H9 (cell line): ENCODE measurements around the gene UBAC2. TPM values are rescaled to one million over a fixed set of nuclear protein-coding genes. Genes with fewer than 3 reads are reported as not detected.

Experiments
- DNase-seq: peaks from one replicate; pipeline ENCODE4 v3.0.0-alpha.2; 2017
- H2AFZ ChIP-seq: one replicate; pipeline ENCODE4 v1.6.1; 2013; ENCODE audit warnings: mild to moderate bottlenecking, low read length, control low read depth, moderate library complexity
- H2AK5ac ChIP-seq: 2 replicates; pipeline ENCODE4 v1.6.1; 2013; ENCODE audit warnings: low read length, control low read depth, mixed read lengths; ENCODE audit not compliant: insufficient read length
- H2BK120ac ChIP-seq: one replicate; pipeline ENCODE4 v1.6.1; 2013; ENCODE audit warnings: low read depth, mild to moderate bottlenecking, low read length, control low read depth, inconsistent platforms; ENCODE audit not compliant: poor library complexity, severe bottlenecking
- H2BK12ac ChIP-seq: 2 replicates; pipeline ENCODE4 v1.6.1; 2013; ENCODE audit warnings: low read length, control low read depth, mixed read lengths, low read depth; ENCODE audit not compliant: insufficient read length
- H2BK15ac ChIP-seq: 2 replicates; pipeline ENCODE4 v1.6.1; 2013; ENCODE audit warnings: low read depth, low read length, control low read depth
- H2BK20ac ChIP-seq: one replicate; pipeline ENCODE4 v1.6.1; 2013; ENCODE audit warnings: low read depth, mild to moderate bottlenecking, low read length, control low read depth, inconsistent platforms; ENCODE audit not compliant: poor library complexity, severe bottlenecking
- H2BK5ac ChIP-seq: 2 replicates; pipeline ENCODE4 v1.6.1; 2013; ENCODE audit warnings: low read length, control low read depth, mixed read lengths; ENCODE audit not compliant: insufficient read length
- H3K14ac ChIP-seq: 2 replicates; pipeline ENCODE4 v1.6.1; 2013; ENCODE audit warnings: low read length, control low read depth; ENCODE audit not compliant: insufficient read depth
- H3K18ac ChIP-seq: 2 replicates; pipeline ENCODE4 v1.6.1; 2013; ENCODE audit warnings: low read depth, mild to moderate bottlenecking, mixed read lengths, low read length, control low read depth; ENCODE audit not compliant: insufficient read length
- H3K23ac ChIP-seq: 2 replicates; pipeline ENCODE4 v1.6.1; 2013; ENCODE audit warnings: low read length, control low read depth, mixed read lengths, low read depth; ENCODE audit not compliant: insufficient read length
- H3K23me2 ChIP-seq: 2 replicates; pipeline ENCODE4 v1.6.1; 2013; ENCODE audit warnings: low read depth, mild to moderate bottlenecking, mixed read lengths, low read length, control low read depth; ENCODE audit not compliant: insufficient read length, poor library complexity, severe bottlenecking
- H3K27ac ChIP-seq: 2 replicates; pipeline ENCODE4 v1.5.1; 2013; ENCODE audit warnings: low read length, control low read depth, mixed read lengths, low read depth; ENCODE audit not compliant: insufficient read length
- H3K27me3 ChIP-seq: 2 replicates; pipeline ENCODE4 v1.6.1; 2013; ENCODE audit warnings: low read length, control low read depth, inconsistent platforms; ENCODE audit not compliant: insufficient read depth
- H3K4ac ChIP-seq: 2 replicates; pipeline ENCODE4 v1.6.1; 2013; ENCODE audit warnings: low read depth, mild to moderate bottlenecking, control low read depth, inconsistent platforms, low read length, moderate library complexity
- H3K4me1 ChIP-seq: 2 replicates; pipeline ENCODE4 v1.6.1; 2013; ENCODE audit warnings: low read length, control low read depth, inconsistent platforms; ENCODE audit not compliant: insufficient read depth
- H3K4me2 ChIP-seq: 2 replicates; pipeline ENCODE4 v1.6.1; 2013; ENCODE audit warnings: low read length, control low read depth, mixed read lengths; ENCODE audit not compliant: insufficient read length, insufficient read depth
- H3K56ac ChIP-seq: 2 replicates; pipeline ENCODE4 v1.6.1; 2013; ENCODE audit warnings: low read depth, mild to moderate bottlenecking, mixed read lengths, low read length, control low read depth; ENCODE audit not compliant: insufficient read length
- H3K79me1 ChIP-seq: 2 replicates; pipeline ENCODE4 v1.6.1; 2013; ENCODE audit warnings: low read depth, mild to moderate bottlenecking, moderate library complexity, low read length, control low read depth, inconsistent platforms; ENCODE audit not compliant: insufficient read depth, poor library complexity, severe bottlenecking
- H3K79me2 ChIP-seq: 2 replicates; pipeline ENCODE4 v1.6.1; 2013; ENCODE audit warnings: low read length, control low read depth, inconsistent platforms; ENCODE audit not compliant: insufficient read depth
- H3K9ac ChIP-seq: 2 replicates; pipeline ENCODE4 v1.6.1; 2013; ENCODE audit warnings: low read length, control low read depth, mixed read lengths; ENCODE audit not compliant: insufficient read length; ENCODE audit errors: extremely low read depth
- H3K9me3 ChIP-seq: one replicate; pipeline ENCODE4 v1.6.1; 2013; ENCODE audit warnings: low read depth, low read length, inconsistent platforms; ENCODE audit not compliant: control insufficient read depth
- H3T11ph ChIP-seq: one replicate; pipeline ENCODE4 v1.6.1; 2013; ENCODE audit warnings: mild to moderate bottlenecking, low read length, control low read depth, inconsistent platforms
- H4K20me1 ChIP-seq: one replicate; pipeline ENCODE4 v1.6.1; 2013; ENCODE audit not compliant: control insufficient read depth, insufficient read length, insufficient read depth
- H4K5ac ChIP-seq: 2 replicates; pipeline ENCODE4 v1.6.1; 2013; ENCODE audit warnings: low read depth, mild to moderate bottlenecking, mixed read lengths, low read length, control low read depth; ENCODE audit not compliant: insufficient read length
- H4K8ac ChIP-seq: replicated peaks from 2 replicates; pipeline ENCODE4 v1.6.1; 2013; ENCODE audit warnings: low read length, control low read depth, mixed read lengths, low read depth; ENCODE audit not compliant: insufficient read length
- H4K91ac ChIP-seq: 2 replicates; pipeline ENCODE4 v1.6.1; 2013; ENCODE audit warnings: low read depth, mild to moderate bottlenecking, moderate library complexity, mixed read lengths, low read length, control low read depth; ENCODE audit not compliant: insufficient read length
- H3K27ac Mint-ChIP-seq, 3 experiments: 2 replicates in 2 of 3; 3 replicates in 1 of 3; pipeline ENCODE4 v1.8.0; 2020 to 2021; ENCODE audit warnings: mixed read lengths in 3 of 3, mild to moderate bottlenecking in 1 of 3, moderate library complexity in 1 of 3
- H3K27me3 Mint-ChIP-seq: 2 replicates; pipeline ENCODE4 v1.8.0; 2021; ENCODE audit warnings: low read depth, mild to moderate bottlenecking, moderate library complexity, mixed read lengths
- H3K36me3 Mint-ChIP-seq, 3 experiments: 2 replicates in 2 of 3; 3 replicates in 1 of 3; pipeline ENCODE4 v1.8.0; 2020 to 2021; ENCODE audit warnings: low read depth in 3 of 3, mixed read lengths in 3 of 3; ENCODE audit not compliant: insufficient read depth in 1 of 3
- H3K4me1 Mint-ChIP-seq, 2 experiments: 2 replicates each; pipeline ENCODE4 v1.8.0; 2020; ENCODE audit warnings: mixed read lengths in 2 of 2
- H3K4me3 Mint-ChIP-seq, 2 experiments: 2 replicates in 1 of 2; 3 replicates in 1 of 2; pipeline ENCODE4 v1.8.0; 2020 to 2021; ENCODE audit warnings: mild to moderate bottlenecking in 2 of 2, mixed read lengths in 2 of 2, moderate library complexity in 1 of 2
- H3K9me3 Mint-ChIP-seq, 2 experiments: 2 replicates in 1 of 2; 3 replicates in 1 of 2; pipeline ENCODE4 v1.8.0; 2020; ENCODE audit warnings: mild to moderate bottlenecking in 2 of 2, mixed read lengths in 2 of 2, moderate library complexity in 1 of 2
- WGBS: extraction: QIAGEN DNeasy Blood & Tissue Kit; methylation state at CpG from one replicate; pipeline ENCODE4 v1.1.7; 2013; ENCODE audit warnings: missing lambda C conversion rate, low lambda C conversion rate, mixed read lengths; ENCODE audit not compliant: insufficient read length; ENCODE audit errors: extremely low coverage; 5-methylcytosine and 5-hydroxymethylcytosine counted together
- total RNA-seq: library from RNA; stranded (reverse); gene quantifications from 2 replicates; pipeline ENCODE4 v1.2.1, GENCODE V29; 2021
- TF ChIP-seq, protein P1 (sequence below): fragments of 200-600 bp; sonication (generic); conservative IDR thresholded peaks from 3 replicates; pipeline ENCODE4 v1.8.0; 2021; ENCODE audit warnings: antibody characterized with exemption, mild to moderate bottlenecking

The UBAC2 gene
- total RNA-seq, 1 experiment from 2014 or later, result 52.3 TPM

DNA sequence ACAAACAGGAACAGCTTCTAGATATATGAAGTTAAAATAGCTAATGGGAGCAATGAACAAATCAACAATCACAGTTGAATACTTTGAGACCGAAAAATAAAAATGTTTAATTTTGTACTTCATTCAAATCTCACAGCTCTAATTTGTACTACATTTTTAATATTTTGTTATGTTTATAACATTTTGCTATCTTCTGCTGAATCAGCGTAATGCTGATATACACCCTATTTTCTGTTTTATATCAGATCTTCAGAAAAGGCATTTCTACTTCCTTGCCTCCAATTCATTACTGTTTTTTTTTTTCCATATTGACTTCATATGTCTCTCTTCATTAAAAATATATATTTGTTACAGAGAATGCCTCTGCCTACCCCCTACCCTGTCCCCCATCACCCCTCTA lies 134.4 kb downstream of the UBAC2 start:
- Mint-ChIP-seq H3K9me3 (no peaks in the 10 kb centered on the region), H3K4me3 (no peak overlapping the region), H3K27me3 (no peaks in the 10 kb centered on the region), H3K4me1 (peaks cover 7 to 10% of the 10 kb centered on the region in 2 experiments), H3K27ac (no peak overlapping the region), H3K36me3 (peaks cover 0 to 3% (median under 1%) of the 10 kb centered on the region in 3 experiments; a peak in 2 of 7 replicates)
- Histone ChIP-seq H4K20me1 (no peaks in the 10 kb centered on the region), H3K14ac (no peak overlapping the region), H2BK12ac (no peak overlapping the region), H4K91ac (no peak overlapping the region), H4K5ac (no peak overlapping the region), H2BK5ac (no peak overlapping the region), H3K56ac (no peak overlapping the region), H4K8ac (no peak overlapping the region), H3K27me3 (no peaks in the 10 kb centered on the region), H3K27ac (no peak overlapping the region), H3K18ac (no peak overlapping the region), H3T11ph (no peak overlapping the region), H3K9me3 (no peaks in the 10 kb centered on the region), H3K79me2 (no peaks in the 10 kb centered on the region), H2AK5ac (no peak overlapping the region), H3K4ac (no peak overlapping the region), H2BK120ac (no peak overlapping the region), H2AFZ (no peak overlapping the region), H2BK20ac (no peak overlapping the region), H2BK15ac (no peak overlapping the region), H3K4me2 (no peak overlapping the region), H3K23me2 (no peaks in the 10 kb centered on the region), H3K79me1 (no peaks in the 10 kb centered on the region), H3K9ac (no peak overlapping the region), H3K4me1 (peaks cover 2% of the 10 kb centered on the region; the same call in 1 of the 2 replicates), H3K23ac (no peak overlapping the region)
- TF ChIP-seq, protein P1, sequence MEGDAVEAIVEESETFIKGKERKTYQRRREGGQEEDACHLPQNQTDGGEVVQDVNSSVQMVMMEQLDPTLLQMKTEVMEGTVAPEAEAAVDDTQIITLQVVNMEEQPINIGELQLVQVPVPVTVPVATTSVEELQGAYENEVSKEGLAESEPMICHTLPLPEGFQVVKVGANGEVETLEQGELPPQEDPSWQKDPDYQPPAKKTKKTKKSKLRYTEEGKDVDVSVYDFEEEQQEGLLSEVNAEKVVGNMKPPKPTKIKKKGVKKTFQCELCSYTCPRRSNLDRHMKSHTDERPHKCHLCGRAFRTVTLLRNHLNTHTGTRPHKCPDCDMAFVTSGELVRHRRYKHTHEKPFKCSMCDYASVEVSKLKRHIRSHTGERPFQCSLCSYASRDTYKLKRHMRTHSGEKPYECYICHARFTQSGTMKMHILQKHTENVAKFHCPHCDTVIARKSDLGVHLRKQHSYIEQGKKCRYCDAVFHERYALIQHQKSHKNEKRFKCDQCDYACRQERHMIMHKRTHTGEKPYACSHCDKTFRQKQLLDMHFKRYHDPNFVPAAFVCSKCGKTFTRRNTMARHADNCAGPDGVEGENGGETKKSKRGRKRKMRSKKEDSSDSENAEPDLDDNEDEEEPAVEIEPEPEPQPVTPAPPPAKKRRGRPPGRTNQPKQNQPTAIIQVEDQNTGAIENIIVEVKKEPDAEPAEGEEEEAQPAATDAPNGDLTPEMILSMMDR, result no peak
- no peak for DNase-seq
- no CpG with 5 or more reads among the region's 2 CpGs for WGBS
